ENCODE results near the gene EVPLL. TPM values are rescaled to one million over a fixed set of nuclear protein-coding genes. Genes with fewer than 3 reads are reported as not detected.
"Not testable (repeated sequence)": the region's sequence is repeated elsewhere in the genome, so short reads cannot be mapped to it uniquely, and the experiment has no call there.

Gene EVPLL
- total RNA-seq, 1 donor from 2014 or later: not detected

- DNase-seq: not testable (repeated sequence)
These were observed 48.0 kb downstream of the EVPLL start for GRCh38 chr17:18425593-18425992.

DNA sequence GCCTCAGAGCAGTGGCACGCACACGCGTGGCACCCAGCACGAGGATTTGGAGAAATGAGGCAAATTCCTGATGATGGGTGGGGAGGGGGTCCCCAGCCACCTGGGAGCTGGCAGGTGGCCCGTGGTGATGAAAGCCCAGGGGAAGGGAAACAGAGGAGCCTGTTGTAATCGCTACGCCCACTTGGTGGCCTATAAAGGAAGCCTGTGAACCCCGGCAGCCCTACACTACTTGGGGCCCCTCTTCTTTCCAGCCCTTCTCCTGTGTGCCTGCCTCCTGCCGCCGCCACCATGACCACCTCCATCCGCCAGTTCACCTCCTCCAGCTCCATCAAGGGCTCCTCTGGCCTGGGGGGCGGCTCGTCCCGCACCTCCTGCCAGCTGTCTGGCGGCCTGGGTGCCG is 49.1 kb downstream of the EVPLL start:
- not testable (repeated sequence) for DNase-seq

DNA sequence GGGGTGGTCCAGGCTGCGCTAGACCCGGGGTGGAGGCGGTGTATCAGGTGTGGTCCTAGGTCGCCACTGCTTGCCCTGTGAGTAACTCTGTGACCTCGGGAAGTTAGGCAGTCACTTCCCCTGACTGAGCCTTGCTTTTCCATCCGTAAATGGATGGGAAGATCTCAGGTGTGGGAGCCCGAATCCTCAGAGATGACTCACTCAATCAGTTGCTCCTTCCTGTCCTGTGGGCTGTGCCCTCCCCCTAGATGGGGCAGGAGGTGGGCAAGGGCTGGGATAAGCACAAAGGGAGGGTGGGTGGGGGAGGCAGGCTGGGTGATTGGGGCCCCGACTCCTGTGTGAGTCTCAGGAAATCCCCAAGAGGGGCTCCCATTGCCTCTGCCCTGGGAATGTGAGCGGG is 54.6 kb downstream of the EVPLL start:
- DNase-seq: not testable (repeated sequence)

Other genes starting within 250 kb of the EVPLL start
- 95.1 and 104 TPM in 2 replicates for gene ALKBH5, start 193.9 kb upstream of the EVPLL start, total RNA-seq
- gene LLGL1, start 152.1 kb upstream of the EVPLL start, total RNA-seq: 27.9 and 40.0 TPM in 2 replicates
- gene FLII, start 119.0 kb upstream of the EVPLL start, total RNA-seq: 409 and 588 TPM in 2 replicates
- gene MIEF2, start 117.1 kb upstream of the EVPLL start, total RNA-seq: 22.4 and 22.6 TPM in 2 replicates
- gene TOP3A, start 62.8 kb upstream of the EVPLL start, total RNA-seq: 26.8 and 47.0 TPM in 2 replicates
- 18.7 and 28.8 TPM in 2 replicates for gene SMCR8, start 62.5 kb upstream of the EVPLL start, total RNA-seq
- gene SHMT1, start 14.2 kb upstream of the EVPLL start, total RNA-seq: 11.1 and 23.3 TPM in 2 replicates
- not detected in 2 replicates for gene LGALS9C, start 99.0 kb downstream of the EVPLL start, total RNA-seq